Kidney epithelial cell (primary cell): Measurements from ENCODE around the gene TESK2. TPM values are rescaled to one million over a fixed set of nuclear protein-coding genes. Genes with fewer than 3 reads are reported as not detected.

Experiments
- DNase-seq: peaks from one replicate; pipeline ENCODE4 v3.0.0-alpha.2; 2010; ENCODE audit warnings: low read depth
- H3K27me3 ChIP-seq: 2 replicates; pipeline ENCODE4 v1.6.0; 2011; ENCODE audit warnings: low read length; ENCODE audit not compliant: control insufficient read depth, insufficient read depth
- H3K36me3 ChIP-seq: 2 replicates; pipeline ENCODE4 v1.5.1; 2011; ENCODE audit warnings: low read length; ENCODE audit not compliant: control insufficient read depth, insufficient read depth
- H3K4me3 ChIP-seq: 2 replicates; pipeline ENCODE4 v1.5.1; 2011; ENCODE audit warnings: low read depth, mild to moderate bottlenecking, control low read depth, low read length
- CTCF ChIP-seq: IDR thresholded peaks from 2 replicates; pipeline ENCODE4 v1.5.1; 2011; ENCODE audit warnings: mild to moderate bottlenecking, moderate library complexity, low read length, control low read depth, inconsistent platforms; ENCODE audit not compliant: insufficient read depth, poor library complexity, severe bottlenecking
- total RNA-seq: library from RNA; depleted of rRNA; stranded (reverse); fragments of >200 nt; gene quantifications from 2 replicates; pipeline ENCODE4 v1.2.3, GENCODE V29; 2015

Gene TESK2
- total RNA-seq, 1 donor from 2014 or later = 2.5 TPM

DNA sequence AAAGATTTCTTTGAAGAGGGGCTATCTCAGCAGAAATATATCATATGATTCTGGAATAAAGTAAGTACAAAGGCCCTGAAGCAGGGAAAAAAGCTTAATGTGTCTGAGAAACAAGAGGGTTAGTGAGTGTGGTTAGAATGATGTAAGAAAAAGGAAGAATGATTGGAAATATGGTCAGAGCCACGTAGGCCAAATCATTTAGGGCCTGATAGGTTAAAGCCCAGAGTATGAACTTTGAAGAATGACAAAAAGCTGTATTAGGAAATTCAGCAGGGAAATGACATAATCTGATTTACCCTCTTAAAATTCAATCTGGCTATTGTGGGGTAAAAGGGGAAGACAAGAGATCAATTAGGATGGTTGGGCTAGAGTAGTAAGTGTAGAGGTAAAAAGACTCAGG lies 81.7 kb downstream of the TESK2 start:
- TF ChIP-seq CTCF = no peak
- Histone ChIP-seq H3K4me3 (no peak overlapping the region), H3K27me3 (no peaks in the 10 kb centered on the region), H3K36me3 (no peaks in the 10 kb centered on the region)
- DNase-seq = no peak

DNA sequence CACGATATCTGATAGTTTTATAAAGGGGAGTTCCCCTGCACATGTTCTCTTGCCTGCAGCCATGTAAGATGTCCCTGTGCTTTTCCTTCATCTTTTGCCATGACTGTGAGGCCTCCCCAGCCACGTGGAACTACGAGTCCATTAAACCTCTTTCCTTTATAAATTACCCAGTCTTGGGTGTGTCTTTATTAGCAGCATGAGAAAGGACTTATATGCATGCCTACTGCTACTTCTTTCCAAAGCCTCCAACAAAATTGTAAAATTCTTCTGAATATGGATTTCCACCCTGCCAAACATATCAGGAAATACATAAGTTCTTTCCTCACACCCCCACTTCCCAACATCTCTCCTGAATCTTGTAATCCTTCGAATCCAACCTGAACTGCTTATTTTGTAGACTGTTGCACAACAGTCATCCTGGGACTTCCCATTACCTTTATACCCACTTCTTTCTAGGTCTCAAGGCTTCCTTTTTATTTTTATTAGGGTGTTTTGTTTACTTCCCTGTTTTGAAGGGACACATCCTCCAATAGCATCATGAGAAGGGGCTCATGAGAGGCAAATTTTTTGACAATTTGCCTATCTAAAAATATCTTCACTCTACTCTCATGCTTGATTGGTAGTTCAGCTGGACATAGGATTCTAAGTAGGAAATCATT lies 83.2 kb downstream of the TESK2 start:
- no peak for DNase-seq
- H3K4me3 ChIP-seq = no peak overlapping the region
- no peak for TF ChIP-seq CTCF
- H3K27me3 ChIP-seq = no peaks in the 10 kb centered on the region
- H3K36me3 ChIP-seq = no peaks in the 10 kb centered on the region

- Histone ChIP-seq H3K27me3 (no peaks in the 10 kb centered on the region), H3K4me3 (no peak overlapping the region), H3K36me3 (no peaks in the 10 kb centered on the region)
- DNase-seq = no peak
- TF ChIP-seq CTCF = no peak
Observed at GRCh38 chr1:45405636-45406035, 85.3 kb downstream of the TESK2 start.

GRCh38 chr1:45403718-45404117 lies 87.2 kb downstream of the TESK2 start:
- no peak for TF ChIP-seq CTCF
- no peak for DNase-seq
- Histone ChIP-seq H3K27me3 (no peaks in the 10 kb centered on the region), H3K4me3 (no peak overlapping the region), H3K36me3 (no peaks in the 10 kb centered on the region)

- no peaks in the 10 kb centered on the region for H3K36me3 ChIP-seq
- H3K4me3 ChIP-seq = no peak overlapping the region
- no peak for DNase-seq
- TF ChIP-seq CTCF = no peak
- no peaks in the 10 kb centered on the region for H3K27me3 ChIP-seq
Observed at GRCh38 chr1:45403298-45403697, 87.7 kb downstream of the TESK2 start.

GRCh38 chr1:45401524-45401923 lies 89.4 kb downstream of the TESK2 start:
- DNase-seq = no peak
- Histone ChIP-seq H3K4me3 (no peak overlapping the region), H3K36me3 (no peaks in the 10 kb centered on the region), H3K27me3 (no peaks in the 10 kb centered on the region)
- no peak for TF ChIP-seq CTCF
